SK-N-SH treated with all-trans-retinoic acid at 6 μM for 48 hours (cell line): ENCODE data around the gene SNCG.

Experiments
- ATAC-seq: fragments of 200-7000 bp; cut with Tn5 transposase; 3 replicates; pipeline ENCODE4 v1.9.1; 2020; ENCODE audit warnings: mild to moderate bottlenecking, moderate library complexity
- ARNTL ChIP-seq: fragments of 450-650 bp; formaldehyde crosslinking; IDR thresholded peaks from 2 replicates; pipeline ENCODE4 v1.5.0; 2020; ENCODE audit warnings: low read depth, mild to moderate bottlenecking, moderate library complexity, borderline replicate concordance
- BACH2 ChIP-seq: fragments of 250-450 bp; sonication (Bioruptor Pico); IDR thresholded peaks from 2 replicates; pipeline ENCODE4 v1.9.0; 2021; ENCODE audit warnings: mild to moderate bottlenecking, borderline replicate concordance
- CSDC2 ChIP-seq: fragments of 250-450 bp; sonication (Bioruptor Pico); IDR thresholded peaks from 2 replicates; pipeline ENCODE4 v1.5.0; 2020; ENCODE audit warnings: mild to moderate bottlenecking, moderate library complexity
- ESRRG ChIP-seq: fragments of 250-450 bp; sonication (Bioruptor Pico); IDR thresholded peaks from 2 replicates; pipeline ENCODE4 v1.6.1; 2021; ENCODE audit warnings: mild to moderate bottlenecking
- GLIS3 ChIP-seq: fragments of 250-450 bp; sonication (Bioruptor Pico); IDR thresholded peaks from 2 replicates; pipeline ENCODE4 v1.5.0; 2020; ENCODE audit warnings: mild to moderate bottlenecking, moderate library complexity
- ISL1 ChIP-seq: fragments of 250-450 bp; sonication (Bioruptor Pico); IDR thresholded peaks from 2 replicates; pipeline ENCODE4 v2.1.2; 2022; ENCODE audit warnings: mild to moderate bottlenecking, moderate library complexity
- OSR1 ChIP-seq: fragments of 250-450 bp; sonication (Bioruptor Pico); IDR thresholded peaks from 2 replicates; pipeline ENCODE4 v1.8.0; 2022; ENCODE audit warnings: moderate library complexity, mild to moderate bottlenecking, inconsistent platforms
- POU6F1 ChIP-seq: fragments of 250-450 bp; sonication (Bioruptor Pico); IDR thresholded peaks from 2 replicates; pipeline ENCODE4 v1.8.0; 2021; ENCODE audit warnings: low read depth, mild to moderate bottlenecking, moderate library complexity, borderline replicate concordance
- PPARA ChIP-seq: fragments of 250-450 bp; sonication (Bioruptor Pico); IDR thresholded peaks from 2 replicates; pipeline ENCODE4 v1.5.0; 2020; ENCODE audit warnings: mild to moderate bottlenecking, borderline replicate concordance
- RARB ChIP-seq: fragments of 250-450 bp; sonication (Bioruptor Pico); IDR thresholded peaks from 2 replicates; pipeline ENCODE4 v1.8.0; 2021; ENCODE audit warnings: mild to moderate bottlenecking, moderate library complexity
- SNAI2 ChIP-seq: fragments of 250-450 bp; sonication (Bioruptor Pico); IDR thresholded peaks from 2 replicates; pipeline ENCODE4 v1.5.0; 2020; ENCODE audit warnings: mild to moderate bottlenecking, moderate library complexity
- TCF4 ChIP-seq: fragments of 250-450 bp; sonication (Bioruptor Pico); IDR thresholded peaks from 2 replicates; pipeline ENCODE4 v1.8.0; 2021; ENCODE audit warnings: mild to moderate bottlenecking, moderate library complexity, borderline replicate concordance
- TSHZ2 ChIP-seq: fragments of 250-450 bp; sonication (Bioruptor Pico); IDR thresholded peaks from 2 replicates; pipeline ENCODE4 v1.5.0; 2020; ENCODE audit warnings: mild to moderate bottlenecking, moderate library complexity
- ZC3H10 ChIP-seq: fragments of 250-450 bp; sonication (Bioruptor Pico); IDR thresholded peaks from 2 replicates; pipeline ENCODE4 v1.5.1; 2021; ENCODE audit warnings: mild to moderate bottlenecking, moderate library complexity
- ZFP3 ChIP-seq: fragments of 250-450 bp; sonication (Bioruptor Pico); IDR thresholded peaks from 2 replicates; pipeline ENCODE4 v1.5.0; 2020; ENCODE audit warnings: mild to moderate bottlenecking, moderate library complexity
- ZFP30 ChIP-seq: fragments of 450-650 bp; formaldehyde crosslinking; IDR thresholded peaks from 2 replicates; pipeline ENCODE4 v1.5.0; 2022; ENCODE audit warnings: mild to moderate bottlenecking, moderate library complexity
- ZNF565 ChIP-seq: fragments of 450-650 bp; formaldehyde crosslinking; conservative IDR thresholded peaks from 2 replicates; pipeline ENCODE4 v1.5.0; 2020; ENCODE audit warnings: low read depth, mild to moderate bottlenecking, moderate library complexity
- ZNF70 ChIP-seq: fragments of 450-650 bp; formaldehyde crosslinking; IDR thresholded peaks from 2 replicates; pipeline ENCODE4 v1.5.0; 2020; ENCODE audit warnings: mild to moderate bottlenecking, moderate library complexity
- ZNF8 ChIP-seq: fragments of 450-650 bp; formaldehyde crosslinking; IDR thresholded peaks from 2 replicates; pipeline ENCODE4 v1.5.0; 2020; ENCODE audit warnings: mild to moderate bottlenecking, moderate library complexity
- TF ChIP-seq, protein P1 (sequence below): fragments of 250-450 bp; sonication (Bioruptor Pico); IDR thresholded peaks from 2 replicates; pipeline ENCODE4 v1.5.1; 2021; ENCODE audit warnings: mild to moderate bottlenecking, moderate library complexity
- TF ChIP-seq, protein P2 (sequence below): fragments of 250-450 bp; sonication (Bioruptor Pico); IDR thresholded peaks from 2 replicates; pipeline ENCODE4 v1.5.1; 2020; ENCODE audit warnings: low read depth, mild to moderate bottlenecking, moderate library complexity
- TF ChIP-seq, protein P3 (sequence below): fragments of 250-450 bp; sonication (Bioruptor Pico); IDR thresholded peaks from 2 replicates; pipeline ENCODE4 v1.8.0; 2020; ENCODE audit warnings: mild to moderate bottlenecking, moderate library complexity, borderline replicate concordance

SNCG gene

GRCh38 chr10:86950349-86950748, 8.1 kb upstream of the SNCG start:
- no peak for ATAC-seq
- no peak for TF ChIP-seq ISL1 (CRISPR knock-in tag)
- TF ChIP-seq ESRRG (CRISPR knock-in tag) = no peak
- no peak for TF ChIP-seq OSR1 (CRISPR knock-in tag)
- no peak for TF ChIP-seq SNAI2
- TF ChIP-seq, protein P1, sequence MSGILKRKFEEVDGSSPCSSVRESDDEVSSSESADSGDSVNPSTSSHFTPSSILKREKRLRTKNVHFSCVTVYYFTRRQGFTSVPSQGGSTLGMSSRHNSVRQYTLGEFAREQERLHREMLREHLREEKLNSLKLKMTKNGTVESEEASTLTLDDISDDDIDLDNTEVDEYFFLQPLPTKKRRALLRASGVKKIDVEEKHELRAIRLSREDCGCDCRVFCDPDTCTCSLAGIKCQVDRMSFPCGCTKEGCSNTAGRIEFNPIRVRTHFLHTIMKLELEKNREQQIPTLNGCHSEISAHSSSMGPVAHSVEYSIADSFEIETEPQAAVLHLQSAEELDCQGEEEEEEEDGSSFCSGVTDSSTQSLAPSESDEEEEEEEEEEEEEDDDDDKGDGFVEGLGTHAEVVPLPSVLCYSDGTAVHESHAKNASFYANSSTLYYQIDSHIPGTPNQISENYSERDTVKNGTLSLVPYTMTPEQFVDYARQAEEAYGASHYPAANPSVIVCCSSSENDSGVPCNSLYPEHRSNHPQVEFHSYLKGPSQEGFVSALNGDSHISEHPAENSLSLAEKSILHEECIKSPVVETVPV (CRISPR knock-in tag) = no peak
- TF ChIP-seq GLIS3 (CRISPR knock-in tag) = no peak
- no peak for TF ChIP-seq ZNF70
- TF ChIP-seq ZNF8 (CRISPR knock-in tag) = no peak
- no peak for TF ChIP-seq RARB (CRISPR knock-in tag)
- no peak for TF ChIP-seq ZC3H10
- TF ChIP-seq ZFP30 = no peak
- no peak for TF ChIP-seq ZFP3 (CRISPR knock-in tag)
- no peak for TF ChIP-seq PPARA (CRISPR knock-in tag)
- no peak for TF ChIP-seq ZNF565 (CRISPR knock-in tag)
- no peak for TF ChIP-seq BACH2 (CRISPR knock-in tag)
- no peak for TF ChIP-seq TCF4
- TF ChIP-seq, protein P2, sequence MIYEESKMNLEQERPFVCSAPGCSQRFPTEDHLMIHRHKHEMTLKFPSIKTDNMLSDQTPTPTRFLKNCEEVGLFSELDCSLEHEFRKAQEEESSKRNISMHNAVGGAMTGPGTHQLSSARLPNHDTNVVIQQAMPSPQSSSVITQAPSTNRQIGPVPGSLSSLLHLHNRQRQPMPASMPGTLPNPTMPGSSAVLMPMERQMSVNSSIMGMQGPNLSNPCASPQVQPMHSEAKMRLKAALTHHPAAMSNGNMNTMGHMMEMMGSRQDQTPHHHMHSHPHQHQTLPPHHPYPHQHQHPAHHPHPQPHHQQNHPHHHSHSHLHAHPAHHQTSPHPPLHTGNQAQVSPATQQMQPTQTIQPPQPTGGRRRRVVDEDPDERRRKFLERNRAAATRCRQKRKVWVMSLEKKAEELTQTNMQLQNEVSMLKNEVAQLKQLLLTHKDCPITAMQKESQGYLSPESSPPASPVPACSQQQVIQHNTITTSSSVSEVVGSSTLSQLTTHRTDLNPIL (CRISPR knock-in tag) = no peak
- no peak for TF ChIP-seq POU6F1 (CRISPR knock-in tag)
- TF ChIP-seq TSHZ2 (CRISPR knock-in tag) = no peak

DNA sequence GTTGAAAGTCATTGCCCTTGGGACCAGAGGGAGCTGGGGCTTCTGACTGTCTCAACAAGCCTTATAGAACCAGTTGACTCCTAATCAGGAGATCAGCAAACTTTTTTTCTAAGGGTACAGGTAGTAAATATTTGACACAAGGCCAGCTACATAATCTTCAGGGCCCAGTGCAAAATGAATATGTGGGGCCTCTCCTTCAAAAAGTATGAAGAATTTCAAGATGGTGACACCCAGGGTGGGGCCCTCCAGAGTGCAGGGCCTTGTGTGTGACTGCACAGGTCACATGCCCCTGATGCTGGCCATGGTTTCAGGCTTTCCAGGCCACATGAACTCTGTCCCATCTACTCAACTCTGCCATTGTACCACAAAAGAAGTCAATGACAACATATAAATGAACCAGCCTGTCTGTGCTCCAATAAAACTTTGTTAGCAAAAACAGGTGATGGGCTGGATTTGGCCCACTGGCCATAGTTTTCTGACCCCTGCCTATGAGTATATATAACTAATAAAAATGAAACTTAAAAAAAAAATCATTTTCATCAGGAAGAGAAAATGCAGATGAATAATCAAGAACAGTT, 7.1 kb upstream of the SNCG start:
- TF ChIP-seq ZNF8 (CRISPR knock-in tag) (no peak), ISL1 (CRISPR knock-in tag) (no peak), ZNF70 (no peak), OSR1 (CRISPR knock-in tag) (no peak), GLIS3 (CRISPR knock-in tag) (no peak), ARNTL (CRISPR knock-in tag) (no peak), RARB (CRISPR knock-in tag) (no peak), CSDC2 (no peak), ESRRG (CRISPR knock-in tag) (no peak), ZFP3 (CRISPR knock-in tag) (no peak), ZFP30 (no peak)
- TF ChIP-seq, protein P2 (CRISPR knock-in tag) = no peak
- TF ChIP-seq, protein P1 (CRISPR knock-in tag) = no peak
- TF ChIP-seq, protein P3, sequence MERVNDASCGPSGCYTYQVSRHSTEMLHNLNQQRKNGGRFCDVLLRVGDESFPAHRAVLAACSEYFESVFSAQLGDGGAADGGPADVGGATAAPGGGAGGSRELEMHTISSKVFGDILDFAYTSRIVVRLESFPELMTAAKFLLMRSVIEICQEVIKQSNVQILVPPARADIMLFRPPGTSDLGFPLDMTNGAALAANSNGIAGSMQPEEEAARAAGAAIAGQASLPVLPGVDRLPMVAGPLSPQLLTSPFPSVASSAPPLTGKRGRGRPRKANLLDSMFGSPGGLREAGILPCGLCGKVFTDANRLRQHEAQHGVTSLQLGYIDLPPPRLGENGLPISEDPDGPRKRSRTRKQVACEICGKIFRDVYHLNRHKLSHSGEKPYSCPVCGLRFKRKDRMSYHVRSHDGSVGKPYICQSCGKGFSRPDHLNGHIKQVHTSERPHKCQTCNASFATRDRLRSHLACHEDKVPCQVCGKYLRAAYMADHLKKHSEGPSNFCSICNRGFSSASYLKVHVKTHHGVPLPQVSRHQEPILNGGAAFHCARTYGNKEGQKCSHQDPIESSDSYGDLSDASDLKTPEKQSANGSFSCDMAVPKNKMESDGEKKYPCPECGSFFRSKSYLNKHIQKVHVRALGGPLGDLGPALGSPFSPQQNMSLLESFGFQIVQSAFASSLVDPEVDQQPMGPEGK = no peak

More for the DNA sequence above, 7.1 kb upstream of the SNCG start:
- ATAC-seq = no peak
